ENCODE results near the gene SLC25A33.
A peak's percentile ranks its signal among the peaks of the same experiment; 100 is the strongest.
"Not testable (repeated sequence)": the region's sequence is repeated elsewhere in the genome, so short reads cannot be mapped to it uniquely, and the experiment has no call there.

The SLC25A33 gene

DNA sequence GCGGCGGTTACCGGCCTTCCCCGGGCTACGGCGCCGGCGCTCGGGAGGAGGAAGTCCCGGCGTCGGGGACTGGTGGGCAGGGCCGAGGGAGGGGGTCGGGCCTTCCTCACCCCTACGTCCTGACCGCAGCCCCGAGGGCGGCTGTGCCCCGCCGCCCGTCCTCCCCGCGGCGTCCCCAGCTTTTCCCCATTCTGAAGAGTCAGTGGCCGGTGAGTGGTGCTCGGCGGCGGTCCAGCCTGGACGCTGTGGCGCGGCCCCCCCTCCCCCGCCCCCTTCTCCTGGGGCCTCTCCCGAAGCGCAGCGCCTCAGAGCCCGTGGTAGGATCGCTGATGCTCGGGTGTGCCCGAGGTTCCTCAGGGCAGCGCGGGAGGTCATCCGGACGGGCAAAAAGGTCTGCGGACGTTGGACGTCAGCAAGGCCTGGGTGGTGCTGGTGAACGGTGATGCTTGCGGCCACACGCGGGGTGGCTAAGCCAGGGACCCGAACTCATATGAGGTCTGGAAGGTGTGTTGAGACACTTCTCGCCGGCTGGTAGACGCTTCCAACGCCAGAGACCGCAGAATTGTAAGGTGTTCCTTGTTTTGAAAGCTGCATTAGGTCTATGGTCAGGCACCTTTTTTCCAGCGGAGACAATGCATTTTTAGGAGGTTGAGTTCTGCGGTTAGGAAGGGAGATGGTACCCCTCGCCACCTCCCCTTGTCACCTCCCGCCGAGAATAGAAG lies 725 bp downstream of the SLC25A33 start:
- DNase-seq: peak; percentile 75

DNA sequence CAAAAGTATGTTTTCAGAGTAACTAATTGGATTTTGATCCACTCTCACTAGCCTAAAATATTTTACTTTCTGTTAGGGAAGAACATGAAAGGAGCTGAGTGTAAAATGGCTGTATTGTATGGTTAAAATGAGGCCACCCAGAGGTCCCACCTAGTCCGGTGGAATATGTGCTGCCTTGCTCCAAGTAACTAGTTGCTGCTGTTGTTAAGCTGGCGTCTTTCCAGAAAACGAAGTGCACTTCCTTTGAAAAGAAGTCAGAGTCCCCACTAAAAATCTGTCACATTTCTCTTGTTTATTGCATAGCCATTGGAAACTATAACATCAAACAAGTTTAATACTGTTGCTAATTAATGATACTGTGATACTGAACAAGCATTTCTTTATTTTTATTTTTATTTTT lies 3.2 kb downstream of the SLC25A33 start:
- peak; percentile 82 for DNase-seq

- DNase-seq: no peak
These were observed 5.7 kb downstream of the SLC25A33 start for GRCh38 chr1:9544926-9545325.

DNA sequence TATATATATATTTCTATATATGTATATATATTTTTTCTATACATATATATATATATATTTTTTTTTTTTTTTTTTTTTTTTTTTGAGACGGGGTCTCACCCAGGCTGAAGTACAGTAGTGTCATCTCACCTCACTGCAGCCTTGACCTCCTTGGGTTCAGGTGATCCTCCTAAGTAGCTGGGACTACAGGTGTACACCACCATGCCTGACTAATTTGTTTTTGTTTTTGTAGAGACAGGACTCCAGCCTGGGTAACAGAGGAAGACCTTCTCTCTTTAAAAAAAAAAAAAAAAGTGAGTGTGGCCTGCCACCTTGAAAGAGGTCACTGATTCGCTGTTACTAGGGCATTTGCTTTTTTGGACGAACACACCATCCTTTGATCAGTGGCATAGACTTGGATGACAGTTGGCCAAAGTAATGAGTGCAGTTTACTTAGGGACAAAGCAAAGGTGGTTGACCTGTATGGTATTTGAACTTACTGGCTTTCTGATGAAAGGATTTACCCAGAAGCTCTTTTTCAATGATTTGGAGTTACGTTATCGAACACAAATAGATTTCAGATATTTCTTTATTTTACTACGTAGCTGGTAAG lies 10.8 kb downstream of the SLC25A33 start:
- DNase-seq: no peak

GRCh38 chr1:9551984-9552383 lies 12.7 kb downstream of the SLC25A33 start:
- DNase-seq: no peak

- no peak for DNase-seq
These were observed 14.5 kb downstream of the SLC25A33 start for GRCh38 chr1:9553736-9554144.

DNA sequence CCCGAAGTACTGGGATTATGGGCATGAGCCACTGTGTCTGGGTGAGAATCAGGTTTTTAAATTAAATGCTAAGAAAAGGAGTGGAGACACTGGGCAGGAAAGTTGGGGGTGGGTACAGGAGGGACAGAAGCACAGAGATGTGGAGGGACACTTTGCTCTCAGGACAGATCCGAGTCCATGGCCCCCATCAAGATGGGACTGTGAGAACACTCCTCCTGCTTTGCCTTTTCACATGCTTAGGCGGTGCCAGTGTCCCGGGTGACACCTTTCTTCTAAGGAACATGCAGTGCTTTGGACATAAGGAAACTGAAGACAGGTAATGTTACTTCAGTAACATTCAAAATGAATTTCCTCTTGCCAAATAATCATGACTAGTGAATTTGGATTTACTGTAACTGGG lies 16.7 kb downstream of the SLC25A33 start:
- no peak for DNase-seq

DNA sequence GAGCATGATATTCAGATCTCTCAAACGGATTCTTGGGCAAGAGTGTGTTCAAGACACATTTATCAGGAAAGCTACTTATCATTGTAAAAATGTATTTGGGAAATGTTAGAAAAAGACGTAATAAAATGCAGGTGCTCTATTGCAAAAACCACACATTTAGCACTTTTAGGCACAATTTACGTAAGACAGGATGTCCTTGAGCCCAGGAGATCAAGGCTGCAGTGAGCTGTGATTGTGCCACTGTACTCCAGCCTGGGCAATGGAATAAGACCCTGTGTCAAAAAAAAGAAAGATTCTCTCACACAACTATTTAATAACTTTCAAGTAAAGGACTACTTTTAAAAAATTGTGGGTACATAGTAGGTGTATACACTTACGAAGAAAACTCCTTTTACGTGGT lies 18.4 kb downstream of the SLC25A33 start:
- DNase-seq: no peak

- DNase-seq: no peak
These were observed 19.1 kb downstream of the SLC25A33 start for GRCh38 chr1:9558271-9558945.

DNA sequence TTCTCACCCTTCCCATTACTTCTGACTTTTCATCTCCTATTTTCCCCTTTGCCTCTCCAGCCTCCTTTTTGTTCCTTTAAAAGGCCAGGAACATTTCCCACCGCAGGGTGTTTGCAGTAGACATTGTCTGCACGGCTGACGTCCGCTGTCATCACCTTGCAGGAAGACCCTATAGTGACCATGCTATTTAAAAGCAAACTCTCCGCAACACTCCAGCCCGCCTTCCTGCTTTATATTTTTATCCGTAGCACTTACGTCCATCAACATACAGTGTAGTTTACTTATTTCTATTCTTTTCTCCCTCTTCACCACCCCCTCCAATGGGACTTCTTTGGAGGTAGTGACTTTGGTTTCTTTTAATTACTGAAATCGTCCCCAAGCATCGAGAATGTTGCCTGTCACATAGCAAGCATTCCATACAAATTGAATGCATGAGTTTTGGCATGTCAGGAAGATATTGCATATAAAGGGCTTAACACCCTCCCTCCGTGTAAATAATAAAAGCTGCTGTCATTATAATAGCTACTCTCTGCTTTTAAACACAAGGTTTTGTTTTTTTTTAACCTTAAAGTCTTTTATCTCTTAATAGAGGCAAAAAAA lies 19.8 kb downstream of the SLC25A33 start:
- no peak for DNase-seq

- peak; percentile 13 for DNase-seq
These were observed 20.4 kb downstream of the SLC25A33 start for GRCh38 chr1:9559673-9560072.

DNA sequence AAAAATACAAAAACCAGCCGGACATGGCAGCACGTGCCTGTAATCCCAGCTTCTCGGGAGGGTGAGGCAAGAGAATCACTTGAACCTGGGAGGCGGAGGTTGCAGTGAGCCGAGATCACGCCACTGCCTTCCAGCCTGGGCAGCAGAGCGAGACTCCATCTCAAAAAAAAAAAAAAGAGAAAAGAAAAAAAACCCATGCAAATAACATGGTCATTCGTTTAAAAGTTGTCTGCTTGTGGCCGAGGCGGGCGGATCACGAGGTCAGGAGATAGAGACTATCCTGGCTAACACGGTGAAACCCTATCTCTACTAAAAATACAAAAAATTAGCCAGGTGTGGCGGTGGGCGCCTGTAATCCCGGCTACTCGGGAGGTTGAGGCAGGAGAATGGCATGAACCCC lies 20.8 kb downstream of the SLC25A33 start:
- not testable (repeated sequence) for DNase-seq

DNA sequence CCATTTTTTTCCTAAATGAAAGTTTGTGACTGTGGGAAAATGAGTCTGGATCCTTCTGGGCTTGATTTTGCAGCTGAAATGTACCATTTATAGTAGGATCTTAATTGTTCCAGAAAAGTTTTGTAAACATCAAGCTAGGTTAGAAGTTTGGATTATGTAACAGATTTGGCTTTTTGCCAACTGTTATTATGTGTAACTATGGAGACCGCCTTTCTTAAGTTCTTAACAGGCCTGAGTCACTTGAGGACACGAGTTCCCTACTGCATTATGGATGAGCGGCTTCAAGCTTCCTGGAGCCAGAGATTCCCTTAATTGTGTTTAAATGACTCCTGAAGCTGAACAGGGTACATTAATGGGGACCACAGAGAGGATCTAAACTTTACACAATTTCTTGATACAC lies 22.2 kb downstream of the SLC25A33 start:
- peak; percentile 89 for DNase-seq

GRCh38 chr1:9569267-9569666 lies 30.0 kb downstream of the SLC25A33 start:
- no peak for DNase-seq

DNA sequence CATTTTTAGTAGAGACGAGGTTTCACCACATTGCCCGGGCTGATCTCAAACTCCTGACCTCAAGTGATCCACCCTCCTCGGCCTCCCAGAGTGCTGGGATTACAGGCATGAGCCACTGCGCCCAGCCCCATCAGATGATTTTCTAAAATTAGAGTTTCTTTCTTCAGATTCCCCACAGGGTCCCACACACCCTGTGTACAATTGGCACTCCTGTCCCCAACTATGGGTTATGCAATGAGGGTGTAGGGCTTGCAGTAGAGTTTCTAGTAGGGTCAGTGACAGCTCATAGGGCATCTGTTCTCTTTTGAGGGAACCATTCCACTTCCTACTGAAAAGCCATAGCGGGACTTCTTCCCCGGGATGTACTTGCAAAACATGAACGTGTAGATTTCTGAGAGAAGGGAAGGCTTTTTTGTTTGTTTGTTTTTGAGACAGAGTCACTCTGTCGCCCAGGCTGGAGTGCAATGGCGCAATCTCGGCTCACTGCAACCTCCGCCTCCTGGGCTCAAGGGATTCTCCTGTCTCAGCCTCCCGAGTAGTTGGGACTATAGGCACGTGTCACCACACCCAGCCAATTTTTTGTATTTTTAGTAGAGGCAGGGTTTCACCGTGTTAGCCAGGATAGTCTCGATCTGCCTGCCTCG lies 31.7 kb downstream of the SLC25A33 start:
- not testable (repeated sequence) for DNase-seq

DNA sequence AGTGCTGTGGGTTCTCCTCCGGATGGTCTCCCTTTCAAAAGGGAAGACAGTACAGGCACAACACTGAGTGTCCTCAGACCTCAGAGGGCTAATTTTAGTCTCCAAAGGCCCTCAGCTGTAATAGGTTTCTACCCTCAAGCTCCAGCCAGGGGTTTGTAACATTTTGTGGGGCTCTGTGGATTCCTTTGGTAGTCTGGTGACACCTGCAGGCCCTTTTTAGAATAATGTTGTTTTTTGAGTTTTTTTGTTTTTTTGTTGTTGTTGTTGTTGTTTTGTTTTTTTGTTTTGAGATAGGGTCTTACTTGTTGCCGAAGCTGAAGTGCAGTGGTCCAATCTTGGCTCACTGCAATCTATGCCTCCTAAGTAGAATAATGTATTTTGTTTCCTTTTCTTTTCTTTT lies 34.5 kb downstream of the SLC25A33 start:
- DNase-seq: peak; percentile 55

DNA sequence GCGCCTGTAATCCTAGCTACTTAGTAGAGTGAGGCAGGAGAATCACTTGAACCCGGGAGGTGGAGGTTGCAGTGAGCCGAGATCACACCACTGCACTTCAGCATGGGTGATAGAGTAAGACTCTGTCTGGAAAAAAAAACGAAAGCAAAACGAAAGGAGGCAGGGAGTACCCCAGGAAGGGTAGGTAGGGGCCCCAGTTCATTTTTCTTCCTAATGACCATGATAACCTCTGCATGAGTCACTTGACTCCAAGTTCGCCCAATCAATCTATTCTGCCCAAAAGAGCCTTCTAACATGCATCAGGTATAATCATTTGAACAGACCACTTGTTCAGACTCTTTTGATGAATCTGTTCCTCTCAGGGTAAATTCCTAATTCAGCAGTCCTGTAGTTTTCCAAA lies 36.2 kb downstream of the SLC25A33 start:
- no peak for DNase-seq

GRCh38 chr1:9576903-9577302 lies 37.6 kb downstream of the SLC25A33 start:
- DNase-seq: no peak

DNA sequence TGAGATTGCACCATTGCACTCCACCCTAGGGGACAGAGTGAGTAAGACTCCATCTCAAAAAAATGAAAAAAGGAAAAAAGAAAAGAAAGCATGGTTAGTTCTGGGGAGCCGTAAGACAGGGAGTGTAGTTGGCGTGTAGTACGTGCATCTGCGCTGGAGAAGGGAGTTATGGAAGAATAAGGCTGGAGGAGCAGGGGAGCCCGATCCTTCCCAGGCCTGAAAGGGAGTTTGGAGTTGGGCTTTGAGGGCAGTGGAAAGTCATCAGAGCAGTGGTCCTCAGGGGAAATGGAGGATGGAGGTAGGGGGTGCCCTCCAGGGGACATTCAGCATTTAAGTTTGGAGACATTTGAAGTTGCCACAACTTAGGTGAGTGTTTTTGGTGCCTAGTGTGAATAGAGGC lies 38.2 kb downstream of the SLC25A33 start:
- DNase-seq: no peak

DNA sequence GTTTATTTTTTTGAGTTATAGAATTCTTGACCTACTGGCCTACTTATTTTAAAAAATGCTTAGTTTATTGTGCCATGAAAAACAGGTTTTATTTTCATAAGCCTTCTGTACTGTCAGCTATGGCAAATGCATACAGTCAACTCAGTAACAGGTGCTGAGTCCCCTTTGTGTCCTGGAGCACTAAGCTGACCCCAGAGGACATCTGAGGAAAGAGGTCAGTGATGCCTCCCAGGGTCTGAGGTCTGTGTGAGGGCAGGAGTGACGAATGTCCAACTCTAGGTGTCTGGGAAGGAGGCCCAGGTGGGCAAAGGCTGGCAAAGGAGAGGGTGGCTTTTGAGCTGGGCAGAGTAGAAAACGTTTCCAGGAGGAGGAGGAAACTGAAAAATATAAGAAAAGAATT lies 41.7 kb downstream of the SLC25A33 start:
- no peak for DNase-seq

DNA sequence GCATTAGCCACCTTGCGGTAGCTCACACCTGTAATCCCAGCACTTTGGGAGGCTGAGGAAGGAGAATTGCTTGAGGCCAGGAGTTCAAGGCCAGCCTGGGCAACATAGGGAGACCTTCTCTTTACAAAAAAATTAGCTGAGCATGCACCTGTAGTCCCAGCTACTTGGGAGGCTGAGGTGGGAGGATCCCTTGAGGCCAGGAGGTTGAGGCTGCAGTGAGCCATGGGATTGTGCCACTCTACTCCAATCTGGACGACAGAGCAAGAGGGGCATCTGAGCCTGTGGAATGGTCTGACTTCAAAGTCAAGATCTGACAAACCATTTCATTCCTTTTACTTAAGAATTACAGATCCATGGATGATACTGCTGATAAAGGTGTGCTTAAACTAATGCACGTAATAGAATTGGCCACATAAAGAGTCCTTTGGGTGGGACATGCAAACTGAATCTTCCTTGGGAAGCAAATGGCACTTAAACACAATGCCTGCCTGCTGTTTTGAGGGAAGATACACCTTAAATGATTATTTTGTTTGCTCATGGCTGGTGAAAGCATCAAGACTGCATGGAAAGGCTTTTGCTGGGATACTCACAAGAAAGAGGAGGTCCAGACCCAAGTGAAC lies 47.0 kb downstream of the SLC25A33 start:
- DNase-seq: no peak

DNA sequence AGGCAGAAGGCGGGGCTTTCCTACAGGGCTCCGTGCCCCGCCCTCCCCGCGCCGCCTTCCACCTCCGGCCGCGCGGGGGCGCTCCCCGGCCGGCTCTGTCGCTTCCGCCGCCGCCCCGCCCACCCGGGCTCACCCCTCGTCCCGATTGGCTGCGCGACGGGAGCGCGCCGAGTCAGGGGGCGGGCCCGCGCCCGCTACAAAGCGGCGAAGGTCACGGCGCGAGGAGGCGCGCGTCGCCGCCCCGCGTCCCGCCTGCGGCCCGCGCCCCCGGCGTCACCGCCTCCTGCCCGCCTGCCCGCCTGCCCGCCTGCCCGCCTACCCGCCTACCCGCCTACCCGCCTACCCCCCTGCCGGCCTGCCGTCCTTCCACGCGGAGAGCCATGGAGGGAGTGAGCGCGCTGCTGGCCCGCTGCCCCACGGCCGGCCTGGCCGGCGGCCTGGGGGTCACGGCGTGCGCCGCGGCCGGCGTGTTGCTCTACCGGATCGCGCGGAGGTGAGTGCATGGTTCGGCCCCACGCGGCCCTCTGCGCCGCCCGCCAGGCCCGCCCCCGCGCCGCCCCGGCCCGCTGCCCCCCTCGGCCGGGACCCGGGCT lies 49.4 kb downstream of the SLC25A33 start, which contains the start of gene TMEM201:
TSS of gene TMEM201 (plus strand) at position 361 of the 593 bp plus-strand sequence. CDS start at position 381, 20 bp downstream.
- peak; percentile 95 for DNase-seq
